Heart left ventricle (tissue), 16 donors: ENCODE results near the gene TCF4. TPM values are rescaled to one million over a fixed set of nuclear protein-coding genes. Genes with fewer than 3 reads are reported as not detected.
A peak's percentile ranks its signal among the peaks of the same experiment; 100 is the strongest.

Experiments used
- ATAC-seq, 4 donors: fragments of 200-7000 bp; cut with Tn5 transposase; one replicate each; pipeline ENCODE4 v1.9.1; 2020 to 2022; ENCODE audit warnings: moderate library complexity in 4 of 4, mild to moderate bottlenecking in 3 of 4, moderate number of reproducible peaks in 1 of 4
- DNase-seq, 5 donors: peaks; one replicate each; pipeline ENCODE4 v3.0.0-alpha.2; 2020
- H3K27ac ChIP-seq, 12 donors: fragments of 200-600 bp; sonication (generic) in 4 of 12; one replicate each; pipeline versions ENCODE4 v1.5.0 to v1.8.0; 2016 to 2022; ENCODE audit warnings: mild to moderate bottlenecking in 2 of 12
- H3K27me3 ChIP-seq, 9 donors: fragments of 200-600 bp; sonication (generic) in 2 of 9; one replicate each; pipeline versions ENCODE4 v1.5.1 to v1.8.0; 2016 to 2022; ENCODE audit warnings: mild to moderate bottlenecking in 3 of 9
- H3K36me3 ChIP-seq, 9 donors: fragments of 200-600 bp; sonication (generic) in 2 of 9; one replicate each; pipeline versions ENCODE4 v1.5.0 to v1.8.0; 2018 to 2022; ENCODE audit warnings: mild to moderate bottlenecking in 2 of 9
- H3K4me1 ChIP-seq, 12 donors: fragments of 200-600 bp; sonication (generic) in 4 of 12; one replicate each; pipeline versions ENCODE4 v1.5.0 to v1.8.0; 2016 to 2022; ENCODE audit warnings: mild to moderate bottlenecking in 3 of 12
- H3K4me3 ChIP-seq, 12 donors: fragments of 200-600 bp; sonication (generic) in 4 of 12; one replicate each; pipeline versions ENCODE4 v1.5.0 to v1.8.0; 2017 to 2022; ENCODE audit warnings: mild to moderate bottlenecking in 9 of 12, moderate library complexity in 4 of 12
- H3K9me3 ChIP-seq, 12 donors: fragments of 200-600 bp; sonication (generic) in 4 of 12; one replicate each; pipeline versions ENCODE4 v1.5.0 to v1.8.0; 2016 to 2022; ENCODE audit warnings: mild to moderate bottlenecking in 1 of 12
- CTCF ChIP-seq, 12 donors: fragments of 200-600 bp; sonication (generic) in 4 of 12; IDR thresholded peaks; one replicate each; pipeline versions ENCODE4 v1.5.0 to v1.8.0; 2018 to 2022; ENCODE audit warnings: antibody characterized with exemption in 12 of 12, mild to moderate bottlenecking in 5 of 12
- POLR2A ChIP-seq, 2 donors: fragments of 450-650 bp; IDR thresholded peaks; one replicate each; pipeline ENCODE4 v1.6.1; 2017; ENCODE audit warnings: antibody characterized with exemption in 2 of 2, mild to moderate bottlenecking in 2 of 2, moderate library complexity in 2 of 2
- WGBS, 4 donors: extraction: QIAGEN DNeasy Blood & Tissue Kit in 2 of 4; methylation state at CpG; one replicate each; pipeline versions ENCODE4 v1.1.5 to v1.1.7; 2013 to 2018; 5-methylcytosine and 5-hydroxymethylcytosine counted together
- intact Hi-C, 10 donors: fragments of 100-400 bp; cut with DNase I; formaldehyde crosslinking; loops; one replicate each; pipeline versions ENCODE4 v1.11.1 to v1.14.2; 2022
- polyA plus RNA-seq, 2 donors: library from polyadenylated mRNA; stranded (reverse); fragments of 200-250 nt; gene quantifications; one replicate each; pipeline ENCODE4 v1.2.3, GENCODE V29; 2013
- total RNA-seq, 9 donors: library from RNA; depleted of rRNA in 2 of 9; stranded (reverse); fragments of >200 nt in 2 of 9; fragmentation: NEBNext Ultra II Directional in 3 of 9; extraction: Animal tissue kit (Norgen Biotek cat#: 25700) in 3 of 9; gene quantifications; one replicate each; pipeline versions ENCODE4 v1.1.0 to v1.2.4, GENCODE V29; 2016 to 2023
- donor health status: ischemic (EF 13 %, LVEDD 7.1; RV severe dilation, severe dysfunction).
- donor health status: healthy with polysubstance abuse.
- donor health status: DM: no; HTN: yes; CAD: no.
- donor health status: DM: no; HTN: no; CAD: no.
- donor health status: ischemic (EF 25% LVEDD 6.9; RV normal size, moderate dysfunction).
- donor health status: ischemic (EF 25% LVEDD 5.7; RV mildly dilated, moderate dysfunction).
- donor health status: healthy.
- donor health status: DM: yes; HTN: yes; CAD: no.
- donor health status: ischemic (EF 35%, LVEDD 5.7; RV mildly dilated, moderate dysfunction).
- donor health status: nonischemic (EF 11% LVEDD 7.7; RV severe dilation, severe dysfunction).
- donor health status: DM: yes; HTN: yes; CAD: no.
- donor health status: PGD.
- donor health status: ischemic (EF 29% LVEDD 5.4; RV normal size, mild dysfunction).
- donor health status: nonischemic (EF 23%, LVEDD 6.1; RV moderate dilation, normal function).

The TCF4 gene
- total and polyA plus RNA-seq, 11 donors, result 12.8 to 119 (median 71.5) TPM

GRCh38 chr18:55280503-55280902, 307.5 kb downstream of the TCF4 start:
- no peak for TF ChIP-seq POLR2A (IDR thresholded peaks at IDR 0.05)
- no peak for DNase-seq
- intact Hi-C loops, result no loop called here
- peak overlapping the region in 3 of 12 donors; percentile 5 to 7 (median 5) for H3K27ac ChIP-seq
- WGBS, 4 donors, result 42 to 61% (median 47%) methylated on average over 2 of the region's 2 CpGs
- ATAC-seq, result no peak
- peaks cover 0 to 42% (median 25%) of the 10 kb centered on the region in 9 donors for H3K36me3 ChIP-seq
- no peaks in the 10 kb centered on the region for H3K27me3 ChIP-seq
- no peaks in the 10 kb centered on the region for H3K9me3 ChIP-seq
- H3K4me3 ChIP-seq, result no peak overlapping the region
- H3K4me1 ChIP-seq, result peaks cover 0 to 54% (median 13%) of the 10 kb centered on the region in 12 donors

GRCh38 chr18:55275039-55275901, 312.7 kb downstream of the TCF4 start:
- intact Hi-C loops, result loop anchor here in 1 of 10 donors (5.0 kb wide), 1 partner anchor 42 kb away; no protein-coding TSS in a partner anchor
- Histone ChIP-seq H3K36me3 (peaks cover 0 to 89% (median 65%) of the 10 kb centered on the region in 9 donors), H3K4me3 (no peak overlapping the region), H3K27me3 (no peaks in the 10 kb centered on the region), H3K27ac (peak overlapping the region in 1 of 12 donors; percentile 4), H3K4me1 (peaks cover 0 to 40% (median 15%) of the 10 kb centered on the region in 12 donors), H3K9me3 (no peaks in the 10 kb centered on the region)
- 52 to 78% (median 61%) methylated on average over 5 of the region's 5 CpGs for WGBS, 4 donors
- DNase-seq (peak in 1 of 5 donors; percentile 35), ATAC-seq (peak in 2 of 4 donors; percentile 69 to 75)
- TF ChIP-seq CTCF (IDR thresholded peaks at IDR 0.05), result peak in 3 of 12 donors; percentile 9 to 28 (median 22)
- TF ChIP-seq POLR2A (IDR thresholded peaks at IDR 0.05), result no peak

GRCh38 chr18:55272510-55273243, 315.3 kb downstream of the TCF4 start:
- Histone ChIP-seq H3K27me3 (no peaks in the 10 kb centered on the region), H3K36me3 (peaks cover 0 to 97% (median 67%) of the 10 kb centered on the region in 9 donors), H3K27ac (peak overlapping the region in 10 of 12 donors; percentile 0 to 39 (median 22)), H3K9me3 (no peaks in the 10 kb centered on the region), H3K4me3 (no peak overlapping the region), H3K4me1 (peaks cover 0 to 48% (median 28%) of the 10 kb centered on the region in 12 donors)
- intact Hi-C loops, result no loop called here
- WGBS, 4 donors, result 67 to 76% (median 74%) methylated on average over 7 of the region's 7 CpGs
- DNase-seq (no peak), ATAC-seq (peak in 3 of 4 donors; percentile 58 to 67 (median 61))
- no peak for TF ChIP-seq CTCF (IDR thresholded peaks at IDR 0.05)
- TF ChIP-seq POLR2A (IDR thresholded peaks at IDR 0.05), result no peak

DNA sequence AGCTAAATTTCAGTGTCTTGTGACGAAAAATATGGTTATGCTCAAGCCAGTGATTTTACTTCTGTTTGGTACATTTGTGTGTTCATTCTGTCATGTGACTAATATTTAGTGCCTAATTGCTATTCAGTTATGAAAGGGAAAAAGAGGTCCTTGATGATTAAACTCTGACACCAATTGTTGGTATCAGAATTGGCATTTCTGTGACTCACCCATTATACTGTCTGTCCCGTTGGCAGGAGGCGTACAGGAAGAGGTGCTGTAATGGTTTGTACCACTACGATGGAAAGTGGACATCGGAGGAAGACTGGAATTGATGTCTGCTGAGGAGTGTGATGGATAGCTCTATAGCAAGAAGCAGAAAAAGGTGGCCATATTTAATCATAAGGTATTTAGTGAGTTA, 318.4 kb downstream of the TCF4 start:
- H3K27me3 ChIP-seq, result no peaks in the 10 kb centered on the region
- TF ChIP-seq POLR2A (IDR thresholded peaks at IDR 0.05) (no peak), CTCF (IDR thresholded peaks at IDR 0.05) (no peak)
- peaks cover 0 to 99% (median 68%) of the 10 kb centered on the region in 9 donors for H3K36me3 ChIP-seq
- peaks cover 4 to 67% (median 53%) of the 10 kb centered on the region in 12 donors for H3K4me1 ChIP-seq
- ATAC-seq, result no peak
- WGBS, 4 donors, result 82 to 87% (median 86%) methylated on average over 5 of the region's 5 CpGs
- intact Hi-C loops, result loop anchor here in 1 of 10 donors (10.0 kb wide), 1 partner anchor 45 kb away; no protein-coding TSS in a partner anchor
- DNase-seq, result no peak
- peak overlapping the region in 1 of 12 donors; percentile 78 for H3K27ac ChIP-seq
- no peaks in the 10 kb centered on the region for H3K9me3 ChIP-seq
- no peak overlapping the region for H3K4me3 ChIP-seq
